Thymus (tissue), 11 donors: ENCODE results near the gene TOB2. TPM values are rescaled to one million over a fixed set of nuclear protein-coding genes. Genes with fewer than 3 reads are reported as not detected.

Experiments used
- DNase-seq, 9 donors: peaks; one replicate each; pipeline ENCODE4 v3.0.0-alpha.2; 2013; ENCODE audit warnings: low spot score in 9 of 9, low read depth in 6 of 9, missing footprints in 1 of 9
- H3K27ac ChIP-seq, 2 donors: one replicate each; pipeline ENCODE4 v1.5.1; 2013; ENCODE audit warnings: control low read depth in 1 of 2, low read depth in 1 of 2, low read length in 1 of 2, mild to moderate bottlenecking in 1 of 2, moderate library complexity in 1 of 2
- H3K27me3 ChIP-seq, 2 donors: one replicate each; pipeline ENCODE4 v1.5.1; 2013; ENCODE audit warnings: low read length in 1 of 2; ENCODE audit not compliant: control insufficient read depth in 2 of 2, insufficient read depth in 1 of 2
- H3K36me3 ChIP-seq, 2 donors: one replicate each; pipeline ENCODE4 v1.5.1; 2013; ENCODE audit warnings: low read length in 1 of 2, mild to moderate bottlenecking in 1 of 2, moderate library complexity in 1 of 2; ENCODE audit not compliant: control insufficient read depth in 2 of 2, insufficient read depth in 2 of 2
- H3K4me1 ChIP-seq, 2 donors: one replicate each; pipeline ENCODE4 v1.5.1; 2013; ENCODE audit warnings: low read length in 2 of 2; ENCODE audit not compliant: control insufficient read depth in 2 of 2, insufficient read depth in 2 of 2
- H3K4me3 ChIP-seq, 2 donors: one replicate each; pipeline ENCODE4 v1.5.1; 2013; ENCODE audit warnings: low read length in 2 of 2, control low read depth in 1 of 2, mild to moderate bottlenecking in 1 of 2
- H3K9me3 ChIP-seq, 2 donors: one replicate each; pipeline ENCODE4 v1.5.1; 2013; ENCODE audit warnings: low read length in 1 of 2, mild to moderate bottlenecking in 1 of 2; ENCODE audit not compliant: control insufficient read depth in 2 of 2, insufficient read depth in 1 of 2
- WGBS: extraction: QIAGEN DNeasy Blood & Tissue Kit; methylation state at CpG from one replicate; pipeline ENCODE4 v1.1.7; 2013; 5-methylcytosine and 5-hydroxymethylcytosine counted together
- polyA plus RNA-seq: library from polyadenylated mRNA; stranded (reverse); fragments of 200-250 nt; gene quantifications from one replicate; pipeline ENCODE4 v1.2.3, GENCODE V29; 2013
- total RNA-seq: library from RNA; stranded (reverse); fragments of 120-200 nt; gene quantifications from one replicate; pipeline ENCODE4 v1.2.4, GENCODE V29; 2013
- donor health status: healthy.

Gene TOB2
- total and polyA plus RNA-seq, 2 donors = 15.0 to 17.3 TPM

DNA sequence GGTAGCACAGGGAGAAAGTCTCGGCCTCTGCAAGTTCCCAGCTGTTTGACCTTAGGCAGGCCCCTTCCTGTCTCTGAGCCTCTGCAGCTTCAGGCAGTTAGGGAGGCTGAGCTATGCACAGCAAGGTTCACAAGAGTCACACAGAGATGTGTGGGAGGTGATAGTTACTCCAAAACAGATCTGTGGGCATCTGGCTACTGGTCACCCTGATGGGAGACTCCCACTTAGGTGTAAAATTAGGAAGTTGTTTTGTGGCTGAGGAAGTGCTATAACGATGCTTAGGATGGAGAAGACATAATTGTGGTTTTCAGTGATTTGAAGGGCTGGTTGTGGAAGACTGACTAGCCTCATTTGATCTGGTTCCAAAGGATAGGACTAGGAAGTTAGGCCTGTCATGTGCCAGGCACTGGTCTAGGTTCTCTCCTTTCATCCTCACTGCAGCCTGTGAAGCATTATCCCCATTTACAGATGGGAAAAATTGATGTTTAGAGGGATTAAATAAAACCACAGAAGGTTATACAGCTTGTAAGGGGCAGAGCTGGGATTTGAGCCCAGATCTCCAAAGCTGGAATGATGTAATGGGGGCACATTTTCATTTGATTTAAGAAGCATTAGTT lies 35.8 kb upstream of the TOB2 start:
- DNase-seq = no peak
- no peak overlapping the region for H3K27ac ChIP-seq
- no peaks in the 10 kb centered on the region for H3K27me3 ChIP-seq
- H3K9me3 ChIP-seq = no peaks in the 10 kb centered on the region
- WGBS = 52% methylated on average over 2 of the region's 2 CpGs
- H3K36me3 ChIP-seq = peaks cover 0 to 7% of the 10 kb centered on the region in 2 donors
- H3K4me1 ChIP-seq = peaks cover 0 to 2% of the 10 kb centered on the region in 2 donors
- H3K4me3 ChIP-seq = no peak overlapping the region

GRCh38 chr22:41481925-41482318 lies 35.3 kb upstream of the TOB2 start:
- no peak overlapping the region for H3K4me3 ChIP-seq
- H3K27ac ChIP-seq = no peak overlapping the region
- H3K4me1 ChIP-seq = peaks cover 0 to 2% of the 10 kb centered on the region in 2 donors
- no peaks in the 10 kb centered on the region for H3K27me3 ChIP-seq
- no peak for DNase-seq
- H3K36me3 ChIP-seq = peaks cover 0 to 7% of the 10 kb centered on the region in 2 donors
- 91% methylated on average over 5 of the region's 5 CpGs for WGBS
- no peaks in the 10 kb centered on the region for H3K9me3 ChIP-seq

- Histone ChIP-seq H3K36me3 (peaks cover 0 to 7% of the 10 kb centered on the region in 2 donors), H3K4me1 (peaks cover 0 to 2% of the 10 kb centered on the region in 2 donors), H3K4me3 (no peak overlapping the region), H3K27ac (no peak overlapping the region), H3K27me3 (no peaks in the 10 kb centered on the region), H3K9me3 (no peaks in the 10 kb centered on the region)
- DNase-seq = no peak
- WGBS = 97% methylated on average over 15 of the region's 15 CpGs
Observed at GRCh38 chr22:41481131-41481830, 34.7 kb upstream of the TOB2 start.

DNA sequence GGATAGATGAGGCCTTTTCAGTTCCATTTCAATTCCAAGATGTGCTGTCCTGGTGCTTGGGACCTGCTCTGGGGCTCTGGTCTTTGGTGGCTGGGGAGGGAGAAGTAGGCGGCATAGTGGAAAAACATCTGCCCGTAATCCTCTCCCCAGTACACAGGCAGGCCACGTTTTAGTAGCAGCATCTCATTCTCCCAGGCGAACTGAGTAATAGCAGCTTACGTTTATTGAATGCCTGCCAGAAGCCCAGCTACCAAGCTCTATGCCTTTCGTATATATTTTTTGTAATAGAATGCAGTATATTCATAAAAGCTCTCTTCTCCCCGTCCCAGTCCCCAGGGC lies 33.8 kb upstream of the TOB2 start:
- Histone ChIP-seq H3K27ac (no peak overlapping the region), H3K4me1 (peaks cover 0 to 2% of the 10 kb centered on the region in 2 donors)

GRCh38 chr22:41479671-41480396 lies 33.2 kb upstream of the TOB2 start:
- Histone ChIP-seq H3K4me3 (no peak overlapping the region), H3K27ac (no peak overlapping the region), H3K4me1 (peaks cover 0 to 2% of the 10 kb centered on the region in 2 donors), H3K36me3 (peaks cover 0 to 7% of the 10 kb centered on the region in 2 donors), H3K27me3 (no peaks in the 10 kb centered on the region), H3K9me3 (no peaks in the 10 kb centered on the region)
- DNase-seq = no peak
- WGBS = 95% methylated on average over 6 of the region's 6 CpGs

More for the DNA sequence above, 33.8 kb upstream of the TOB2 start:
- WGBS = 93% methylated on average over 7 of the region's 7 CpGs
- Histone ChIP-seq H3K27me3 (no peaks in the 10 kb centered on the region), H3K4me3 (no peak overlapping the region), H3K36me3 (peaks cover 0 to 7% of the 10 kb centered on the region in 2 donors), H3K9me3 (no peaks in the 10 kb centered on the region)
- DNase-seq = no peak

GRCh38 chr22:41478891-41479521 lies 32.4 kb upstream of the TOB2 start:
- peaks cover 0 to 2% of the 10 kb centered on the region in 2 donors for H3K4me1 ChIP-seq
- H3K9me3 ChIP-seq = no peaks in the 10 kb centered on the region
- peak overlapping the region in 1 of 2 donors; percentile 8 for H3K27ac ChIP-seq
- no peak overlapping the region for H3K4me3 ChIP-seq
- no peak for DNase-seq
- H3K36me3 ChIP-seq = peaks cover 0 to 7% of the 10 kb centered on the region in 2 donors
- no peaks in the 10 kb centered on the region for H3K27me3 ChIP-seq
- WGBS = 93% methylated on average over 7 of the region's 7 CpGs

GRCh38 chr22:41478473-41478872 lies 31.9 kb upstream of the TOB2 start:
- Histone ChIP-seq H3K4me1 (peaks cover 0 to 2% of the 10 kb centered on the region in 2 donors), H3K36me3 (peaks cover 0 to 9% of the 10 kb centered on the region in 2 donors), H3K9me3 (no peaks in the 10 kb centered on the region), H3K27ac (no peak overlapping the region), H3K4me3 (no peak overlapping the region), H3K27me3 (no peaks in the 10 kb centered on the region)
- no peak for DNase-seq
- WGBS = 96% methylated on average over 2 of the region's 2 CpGs

- peaks cover 8 to 11% of the 10 kb centered on the region in 2 donors for H3K36me3 ChIP-seq
- H3K4me3 ChIP-seq = no peak overlapping the region
- H3K9me3 ChIP-seq = no peaks in the 10 kb centered on the region
- 98% methylated on average over 6 of the region's 6 CpGs for WGBS
- DNase-seq = no peak
- peaks cover 1 to 3% of the 10 kb centered on the region in 2 donors for H3K4me1 ChIP-seq
- H3K27me3 ChIP-seq = no peaks in the 10 kb centered on the region
- no peak overlapping the region for H3K27ac ChIP-seq
Observed at GRCh38 chr22:41474872-41475451, 28.4 kb upstream of the TOB2 start.
